ENCODE results near the gene IRF2BPL. TPM values are rescaled to one million over a fixed set of nuclear protein-coding genes. Genes with fewer than 3 reads are reported as not detected.

Gene IRF2BPL
- total RNA-seq, 1 experiment from 2014 or later = 113 TPM

DNA sequence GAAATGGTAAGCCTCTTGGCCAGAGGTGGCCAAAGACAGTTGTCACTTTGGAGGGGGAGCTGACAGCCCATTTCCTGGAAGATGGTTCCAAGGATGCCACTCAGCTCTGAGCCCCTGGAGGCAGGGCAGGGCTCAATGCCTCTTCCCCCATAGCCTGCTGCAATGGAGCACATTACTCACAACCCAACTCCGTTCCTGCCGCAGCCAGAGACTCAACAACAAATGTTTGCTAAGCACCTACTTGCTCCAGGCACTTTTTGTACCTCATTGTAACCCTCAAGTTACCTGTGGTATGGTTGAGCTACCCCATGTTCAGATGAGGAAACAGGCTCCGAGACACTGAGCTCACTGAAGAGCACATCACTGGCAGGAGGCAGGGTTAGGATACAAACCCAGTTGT lies 19.5 kb downstream of the IRF2BPL start:
- no peaks in the 10 kb centered on the region for H3K27me3 ChIP-seq (ENCODE audit: low read length)
- H3F3A ChIP-seq (ENCODE audit: low read length, unreplicated experiment) = peaks cover 9% of the 10 kb centered on the region
- H3K4me3 ChIP-seq (ENCODE audit: low read length) = no peak overlapping the region
- H3K4me2 ChIP-seq (ENCODE audit: low read length) = peak overlapping the region; percentile 71
- H4K20me1 ChIP-seq (ENCODE audit: low read length) = no peaks in the 10 kb centered on the region
- no TSS peak for BruUV-seq (replicated peaks)
- no peaks in the 10 kb centered on the region for H3K9me2 ChIP-seq (replicated peaks; ENCODE audit: low read length)
- ATAC-seq (no peak; the same call in 1 of the 2 replicates), DNase-seq (peak; percentile 64)
- ChIA-PET POLR2A (ENCODE audit: unreplicated experiment) (interaction anchor here (0.6 kb wide), 1 partner anchor 14 kb away, joined by 3 read pairs; no protein-coding TSS in a partner anchor), CTCF (interaction anchor here (0.6 kb wide), 1 partner anchor 95 kb away, joined by 6 read pairs; no protein-coding TSS in a partner anchor)
- peak overlapping the region; percentile 74 for H3K27ac ChIP-seq (ENCODE audit: low read length)
- H3K4me1 ChIP-seq (ENCODE audit: insufficient read depth, low read length) = peaks cover 53% of the 10 kb centered on the region
- no peaks in the 10 kb centered on the region for H3K79me2 ChIP-seq (ENCODE audit: low read length)
- peak overlapping the region; percentile 1; the same call in 1 of the 2 replicates for H3K9ac ChIP-seq (ENCODE audit: low read length)
- H2AFZ ChIP-seq (ENCODE audit: low read length) = no peak overlapping the region
- no peaks in the 10 kb centered on the region for H3K9me3 ChIP-seq (ENCODE audit: low read length)
- intact Hi-C loops (cut with micrococcal nuclease) = no loop called here
- TF ChIP-seq, protein P1, sequence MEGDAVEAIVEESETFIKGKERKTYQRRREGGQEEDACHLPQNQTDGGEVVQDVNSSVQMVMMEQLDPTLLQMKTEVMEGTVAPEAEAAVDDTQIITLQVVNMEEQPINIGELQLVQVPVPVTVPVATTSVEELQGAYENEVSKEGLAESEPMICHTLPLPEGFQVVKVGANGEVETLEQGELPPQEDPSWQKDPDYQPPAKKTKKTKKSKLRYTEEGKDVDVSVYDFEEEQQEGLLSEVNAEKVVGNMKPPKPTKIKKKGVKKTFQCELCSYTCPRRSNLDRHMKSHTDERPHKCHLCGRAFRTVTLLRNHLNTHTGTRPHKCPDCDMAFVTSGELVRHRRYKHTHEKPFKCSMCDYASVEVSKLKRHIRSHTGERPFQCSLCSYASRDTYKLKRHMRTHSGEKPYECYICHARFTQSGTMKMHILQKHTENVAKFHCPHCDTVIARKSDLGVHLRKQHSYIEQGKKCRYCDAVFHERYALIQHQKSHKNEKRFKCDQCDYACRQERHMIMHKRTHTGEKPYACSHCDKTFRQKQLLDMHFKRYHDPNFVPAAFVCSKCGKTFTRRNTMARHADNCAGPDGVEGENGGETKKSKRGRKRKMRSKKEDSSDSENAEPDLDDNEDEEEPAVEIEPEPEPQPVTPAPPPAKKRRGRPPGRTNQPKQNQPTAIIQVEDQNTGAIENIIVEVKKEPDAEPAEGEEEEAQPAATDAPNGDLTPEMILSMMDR (conservative IDR thresholded peaks at IDR 0.05; ENCODE audit: low read depth, low read length) = no peak
- H3K36me3 ChIP-seq (ENCODE audit: low read depth, low read length) = no peaks in the 10 kb centered on the region

DNA sequence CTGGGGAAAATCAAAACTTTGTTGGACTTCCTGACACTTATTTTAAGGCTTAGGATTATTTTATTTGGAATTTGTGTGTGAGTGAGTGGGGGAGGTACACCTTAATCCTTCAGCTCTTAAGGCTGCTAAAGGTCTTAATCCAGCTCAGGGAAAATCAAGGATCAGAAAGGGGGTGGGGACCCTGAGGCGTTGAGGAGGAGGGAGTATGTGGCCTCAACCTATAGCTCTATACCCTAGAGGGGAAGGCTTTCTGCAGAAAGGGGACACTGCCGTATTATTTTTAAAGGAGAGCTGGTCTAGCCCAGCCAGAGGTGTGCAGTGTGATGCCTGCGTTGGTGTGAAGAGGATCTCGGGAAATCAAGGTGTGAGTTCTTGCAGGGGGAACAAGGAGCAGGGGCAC lies 20.0 kb downstream of the IRF2BPL start:
- no peak overlapping the region for H3K4me3 ChIP-seq (ENCODE audit: low read length)

DNA sequence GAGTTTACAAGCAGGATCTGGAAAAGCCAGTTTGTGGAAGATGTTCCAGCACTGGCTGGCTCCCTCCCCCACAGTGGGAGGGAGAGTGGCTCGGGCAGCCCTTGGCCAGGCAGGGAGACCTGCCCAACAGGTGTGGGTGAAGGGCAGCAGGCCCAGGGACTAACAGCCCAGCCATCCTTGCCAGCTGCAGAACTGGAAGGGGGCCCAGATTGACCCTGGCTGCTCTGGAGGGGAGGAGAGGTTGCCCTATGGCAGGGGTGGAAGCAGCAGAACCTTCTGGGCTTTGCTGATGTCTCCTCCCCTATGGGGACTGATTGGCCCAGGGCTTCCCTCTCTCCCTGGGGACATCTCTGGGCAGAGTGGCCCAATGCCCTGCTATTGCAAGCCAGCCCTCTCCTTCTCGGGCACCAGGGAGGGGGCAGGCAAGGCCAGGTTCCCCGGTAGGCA lies 20.5 kb downstream of the IRF2BPL start:
- POLR2A ChIA-PET (ENCODE audit: unreplicated experiment) = no interaction called here

More for the DNA sequence above, 20.0 kb downstream of the IRF2BPL start:
- no peaks in the 10 kb centered on the region for H3K9me2 ChIP-seq (replicated peaks; ENCODE audit: low read length)
- H3K79me2 ChIP-seq (ENCODE audit: low read length) = no peaks in the 10 kb centered on the region
- H3K4me2 ChIP-seq (ENCODE audit: low read length) = peak overlapping the region; percentile 71
- H3K9ac ChIP-seq (ENCODE audit: low read length) = peak overlapping the region; percentile 1; the same call in 1 of the 2 replicates
- ChIA-PET POLR2A (ENCODE audit: unreplicated experiment) (interaction anchor here (0.6 kb wide), 1 partner anchor 14 kb away, joined by 3 read pairs; no protein-coding TSS in a partner anchor), CTCF (interaction anchor here (0.6 kb wide), 1 partner anchor 94 kb away, joined by 6 read pairs; no protein-coding TSS in a partner anchor)
- no peaks in the 10 kb centered on the region for H3K36me3 ChIP-seq (ENCODE audit: low read depth, low read length)
- intact Hi-C loops (cut with micrococcal nuclease) = no loop called here
- BruUV-seq (replicated peaks) = no TSS peak
- no peak for ATAC-seq
- no peaks in the 10 kb centered on the region for H4K20me1 ChIP-seq (ENCODE audit: low read length)
- H3F3A ChIP-seq (ENCODE audit: low read length, unreplicated experiment) = peaks cover 9% of the 10 kb centered on the region
- H3K27ac ChIP-seq (ENCODE audit: low read length) = peak overlapping the region; percentile 74
- no peak overlapping the region; the same call in 1 of the 2 replicates for H2AFZ ChIP-seq (ENCODE audit: low read length)
- no peak for TF ChIP-seq EZH2 (IDR thresholded peaks at IDR 0.05; ENCODE audit: low read length, unreplicated experiment)
- TF ChIP-seq, protein P1 (conservative IDR thresholded peaks at IDR 0.05; ENCODE audit: low read depth, low read length) = no peak
- TF ChIP-seq EZH2phosphoT487 (IDR thresholded peaks at IDR 0.05; ENCODE audit: borderline replicate concordance, low read length) = no peak
- H3K9me3 ChIP-seq (ENCODE audit: low read length) = no peaks in the 10 kb centered on the region
- H3K27me3 ChIP-seq (ENCODE audit: low read length) = no peaks in the 10 kb centered on the region
- no peak for DNase-seq
- peaks cover 58% of the 10 kb centered on the region for H3K4me1 ChIP-seq (ENCODE audit: insufficient read depth, low read length)

More for the DNA sequence above, 20.5 kb downstream of the IRF2BPL start:
- ATAC-seq (peak; percentile 68), DNase-seq (peak; percentile 93)
- peak overlapping the region; percentile 74 for H3K27ac ChIP-seq (ENCODE audit: low read length)
- H3K9me2 ChIP-seq (replicated peaks; ENCODE audit: low read length) = no peaks in the 10 kb centered on the region
- CTCF ChIA-PET = no interaction called here
- no peaks in the 10 kb centered on the region for H4K20me1 ChIP-seq (ENCODE audit: low read length)
- H2AFZ ChIP-seq (ENCODE audit: low read length) = no peak overlapping the region; the same call in 1 of the 2 replicates
- H3K9me3 ChIP-seq (ENCODE audit: low read length) = no peaks in the 10 kb centered on the region
- peaks cover 60% of the 10 kb centered on the region for H3K4me1 ChIP-seq (ENCODE audit: insufficient read depth, low read length)
- peak overlapping the region; percentile 39; the same call in 1 of the 2 replicates for H3K4me3 ChIP-seq (ENCODE audit: low read length)
- intact Hi-C loops (cut with micrococcal nuclease) = no loop called here
- H3K9ac ChIP-seq (ENCODE audit: low read length) = 0 out of 2 replicates have a peak overlapping the region, but pooled peaks have one; percentile 1
- H3F3A ChIP-seq (ENCODE audit: low read length, unreplicated experiment) = peaks cover 9% of the 10 kb centered on the region
- H3K4me2 ChIP-seq (ENCODE audit: low read length) = peak overlapping the region; percentile 71
- no TSS peak for BruUV-seq (replicated peaks)
- no peaks in the 10 kb centered on the region for H3K36me3 ChIP-seq (ENCODE audit: low read depth, low read length)
- no peaks in the 10 kb centered on the region for H3K27me3 ChIP-seq (ENCODE audit: low read length)
- no peaks in the 10 kb centered on the region for H3K79me2 ChIP-seq (ENCODE audit: low read length)
- no peak for TF ChIP-seq EZH2phosphoT487 (IDR thresholded peaks at IDR 0.05; ENCODE audit: borderline replicate concordance, low read length)
- TF ChIP-seq, protein P1 (conservative IDR thresholded peaks at IDR 0.05; ENCODE audit: low read depth, low read length) = no peak
- TF ChIP-seq EZH2 (IDR thresholded peaks at IDR 0.05; ENCODE audit: low read length, unreplicated experiment) = no peak

All from PC-3 (cell line).